GDM1 (cell line): ENCODE data around the gene JUP.

Source experiments
- DNase-seq: peaks from one replicate; lab custom pipeline; 2025; lab: John Stamatoyannopoulos, UW

Gene JUP

DNA sequence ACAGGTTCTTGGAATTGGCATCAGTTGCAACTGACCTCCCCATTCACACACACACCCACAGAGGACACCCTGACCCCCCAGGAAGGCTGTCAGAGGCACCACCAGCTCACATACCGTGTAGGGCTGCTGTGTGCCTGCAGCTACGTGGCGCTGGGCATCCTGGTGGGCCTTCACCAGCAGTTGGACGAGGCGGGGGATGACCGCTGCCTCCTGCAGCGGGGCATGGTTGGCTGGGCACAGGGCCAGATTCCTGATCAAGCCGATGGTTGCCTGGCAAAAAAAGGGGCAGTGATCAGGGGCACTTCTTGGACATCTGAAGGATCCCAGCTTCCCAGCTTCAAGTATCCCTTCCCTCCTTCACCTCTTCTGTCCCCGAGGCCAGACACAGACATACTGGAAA lies 27.9 kb downstream of the JUP start:
- DNase-seq: no peak

DNA sequence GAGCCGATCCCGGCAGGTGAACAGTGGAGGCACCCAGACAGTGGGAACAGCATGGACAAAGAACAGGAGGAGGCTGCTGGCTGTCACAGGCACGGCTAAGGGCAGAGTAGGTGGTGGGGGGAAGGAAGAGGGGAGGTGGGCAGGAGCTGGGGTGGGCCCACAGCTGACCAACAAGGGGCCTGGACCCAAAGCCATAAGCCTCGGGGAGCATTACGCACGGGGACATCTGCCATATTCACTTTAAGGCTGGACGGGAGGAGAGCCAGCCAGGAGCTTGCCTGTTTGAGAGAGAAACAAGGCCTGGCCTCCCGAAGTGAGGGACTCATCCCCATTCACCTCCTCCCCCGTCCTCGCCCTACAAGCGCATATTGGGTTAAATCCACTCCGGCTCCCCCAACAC lies 32.4 kb downstream of the JUP start:
- no peak for DNase-seq

DNA sequence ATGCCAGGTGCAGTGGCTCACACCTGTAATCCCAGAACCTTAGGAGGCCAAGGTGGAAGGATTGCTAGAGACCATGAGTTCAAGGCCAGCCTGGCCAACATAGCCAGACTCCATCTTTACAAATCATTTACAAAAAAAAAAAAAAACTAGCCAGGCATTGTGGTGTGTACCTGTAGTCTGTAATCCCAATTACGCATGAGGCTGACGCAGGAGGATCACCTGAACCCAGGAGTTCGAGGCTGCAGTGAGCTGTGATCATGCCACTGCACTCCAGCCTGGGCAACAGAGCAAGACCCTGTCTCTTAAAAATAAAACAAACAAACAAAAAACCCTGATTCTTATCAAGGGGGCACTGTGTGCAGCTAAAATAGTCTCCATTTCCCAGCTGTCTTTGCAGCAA lies 35.2 kb downstream of the JUP start:
- no peak for DNase-seq

DNA sequence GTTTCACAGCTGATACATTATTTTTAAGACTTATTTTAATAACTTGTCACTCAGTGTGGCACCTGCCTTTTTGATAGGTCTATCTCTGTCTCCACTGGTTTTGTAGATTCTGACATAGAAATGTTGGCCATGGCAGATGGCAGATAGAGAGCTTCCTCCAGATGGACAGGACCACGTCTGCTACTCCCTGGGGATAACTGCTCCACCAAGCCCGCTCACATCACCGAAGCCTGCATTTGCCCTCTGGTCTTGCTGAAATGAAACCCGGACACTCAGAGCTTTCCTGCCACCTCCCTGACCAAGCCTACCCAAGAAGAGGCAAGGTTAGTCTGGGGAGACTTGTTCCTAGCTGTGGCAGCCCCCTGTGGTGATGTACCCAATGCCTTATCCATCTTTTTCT lies 35.6 kb downstream of the JUP start:
- no peak for DNase-seq

DNA sequence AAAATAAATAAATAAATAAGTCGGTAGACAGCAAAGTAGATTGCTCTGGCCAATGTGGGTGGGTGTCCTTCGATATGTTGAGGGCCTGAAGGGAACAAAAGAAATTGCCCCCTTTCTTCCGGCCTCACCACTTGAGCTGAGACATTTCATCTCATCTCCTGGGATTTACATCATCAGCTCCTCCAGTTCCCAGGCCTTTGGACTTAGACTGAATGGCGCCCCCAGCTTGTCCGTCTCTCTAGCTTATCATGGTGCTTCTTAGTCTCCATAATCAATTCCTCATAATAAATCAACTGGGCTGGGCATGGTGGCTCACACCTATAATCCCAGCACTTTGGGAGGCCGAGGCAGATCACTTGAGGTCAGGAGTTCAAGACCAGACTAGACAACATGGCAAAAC lies 38.2 kb downstream of the JUP start:
- no peak for DNase-seq

DNA sequence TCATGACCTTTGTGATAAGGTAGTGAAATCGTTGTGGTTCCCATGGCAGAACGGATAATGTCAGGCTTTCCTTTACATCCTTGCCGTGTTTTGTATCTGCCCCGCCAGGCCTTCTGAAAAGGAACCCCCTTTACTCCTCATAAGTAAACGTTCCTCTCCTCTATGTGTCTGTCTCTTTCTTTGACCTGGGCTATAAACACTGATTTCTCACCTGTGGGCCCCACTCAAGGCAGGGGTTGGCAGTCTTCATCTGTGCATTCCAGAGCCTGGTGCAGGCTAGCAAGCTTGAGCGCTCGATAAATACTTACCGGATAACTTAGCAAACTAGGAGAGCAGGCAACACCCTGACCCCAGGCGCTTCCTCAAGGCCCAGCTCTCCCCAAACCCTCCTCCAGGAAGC lies 44.8 kb downstream of the JUP start:
- no peak for DNase-seq

DNA sequence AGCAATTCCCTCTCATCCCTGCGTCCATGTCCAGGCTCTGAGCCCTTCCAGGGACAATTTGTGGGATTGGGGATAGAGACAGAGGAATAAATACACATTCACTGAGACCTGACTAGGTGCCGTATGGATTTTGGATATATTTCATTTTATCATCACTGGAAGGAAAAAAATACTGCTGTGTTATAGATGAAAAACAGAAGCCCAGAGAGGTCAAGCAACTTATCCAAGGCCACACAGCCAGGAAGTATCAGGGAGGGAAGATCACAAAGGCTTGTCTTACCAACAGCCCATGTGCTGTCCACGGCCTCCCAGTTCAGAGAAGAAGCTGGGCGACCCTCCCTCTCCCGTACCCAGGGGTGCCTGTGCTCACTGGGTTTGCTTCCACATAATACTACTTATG lies 46.0 kb downstream of the JUP start:
- DNase-seq: no peak

DNA sequence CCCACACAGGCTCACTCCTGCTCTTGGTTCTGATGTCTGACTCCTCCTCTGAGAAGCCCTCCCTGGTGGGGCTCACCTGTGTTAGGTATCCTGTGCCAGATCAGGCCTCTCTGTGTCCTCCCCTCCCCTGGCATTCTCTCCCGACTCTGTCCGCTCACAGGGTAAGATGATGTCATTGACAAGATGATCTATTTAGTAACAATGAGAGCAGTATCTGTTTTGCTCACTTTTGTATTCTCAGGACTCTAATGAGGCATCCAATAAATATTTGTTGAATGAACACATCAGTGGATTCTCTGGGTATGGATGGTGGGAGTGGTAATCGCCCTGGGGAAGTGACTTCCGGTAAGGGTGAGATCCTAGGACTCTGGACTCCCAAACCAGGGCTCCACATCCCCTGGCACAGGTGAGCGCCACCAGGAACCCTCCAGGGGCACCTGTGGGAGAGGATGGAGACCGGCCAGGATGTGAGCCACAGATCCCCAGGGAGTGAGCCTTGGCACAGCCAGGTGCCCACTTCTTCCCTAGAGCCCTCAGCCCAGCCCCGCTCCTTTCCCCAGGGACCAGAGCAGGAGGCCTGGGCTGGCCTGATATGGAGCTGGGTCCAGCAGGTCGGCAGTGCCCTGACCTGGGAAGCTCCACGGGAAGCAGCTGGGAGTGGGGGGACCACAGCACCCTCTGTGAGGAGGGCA lies 46.7 kb downstream of the JUP start:
- DNase-seq: no peak

DNA sequence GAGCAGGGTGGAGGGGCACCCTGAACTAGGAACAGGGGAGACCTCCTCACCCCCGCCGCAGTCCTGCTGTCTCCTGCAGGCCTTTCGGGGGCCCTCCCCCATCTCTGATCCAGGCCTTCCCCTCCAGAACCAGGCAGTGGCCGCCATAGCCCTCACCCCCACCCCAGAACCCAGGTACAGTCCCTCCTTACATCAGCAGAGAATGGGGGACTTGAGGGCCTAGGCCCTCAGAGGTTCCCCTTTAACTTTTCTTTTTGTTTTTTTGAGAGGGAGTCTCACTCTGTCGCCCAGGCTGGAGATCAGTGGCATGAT lies 47.8 kb downstream of the JUP start:
- DNase-seq: no peak

DNA sequence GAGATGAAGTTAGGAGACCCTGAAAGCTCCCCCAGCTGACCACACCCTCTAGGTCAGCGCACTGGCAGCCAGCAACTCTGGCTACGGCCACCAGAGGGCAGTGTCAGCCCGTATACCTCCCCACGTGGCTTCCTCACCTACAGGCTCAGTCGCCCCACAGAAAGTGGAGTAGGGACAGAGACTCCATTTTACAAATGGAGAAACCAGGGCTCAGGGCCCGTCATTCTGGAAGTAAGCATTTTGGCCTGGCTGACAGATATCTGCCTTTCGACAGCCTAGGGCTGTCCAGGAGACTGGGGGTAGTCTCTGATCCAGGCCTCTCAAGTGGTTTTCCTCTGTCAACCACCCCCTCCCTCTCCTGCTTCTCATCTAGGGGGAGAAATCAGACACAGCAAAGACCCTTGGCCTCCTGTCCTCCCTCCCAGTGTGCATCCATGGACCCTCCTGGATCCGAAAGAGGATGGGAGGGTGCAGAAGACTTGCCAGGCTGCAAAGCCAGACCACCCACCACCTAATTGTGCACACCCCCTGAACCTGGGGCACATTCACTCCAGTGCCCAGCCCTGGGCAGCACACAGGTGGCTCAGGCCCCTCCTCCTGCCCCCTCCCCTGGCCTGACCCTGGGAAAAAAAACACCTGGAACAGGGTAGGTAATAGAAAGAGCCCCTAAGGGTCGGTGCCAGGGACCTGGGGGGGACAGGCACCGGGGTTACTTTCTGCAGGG lies 48.3 kb downstream of the JUP start:
- DNase-seq: peak; percentile 72

DNA sequence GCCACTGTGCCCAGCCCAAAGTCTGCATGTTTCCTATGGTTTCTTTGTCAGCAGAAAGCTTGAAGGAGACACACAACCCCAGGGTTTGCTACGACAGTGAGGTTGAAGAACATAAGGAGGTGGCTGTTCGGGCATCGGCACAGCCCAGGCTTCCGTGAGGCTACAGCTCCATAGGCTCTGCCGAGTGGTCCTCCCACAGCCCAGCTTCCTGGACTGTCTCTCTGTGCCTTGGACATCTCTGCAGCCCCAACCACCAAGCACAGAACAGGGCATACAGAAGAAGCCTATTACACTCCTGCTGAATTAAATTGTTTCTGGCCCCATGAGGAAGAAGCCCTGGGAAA lies 48.9 kb downstream of the JUP start:
- DNase-seq: no peak

DNA sequence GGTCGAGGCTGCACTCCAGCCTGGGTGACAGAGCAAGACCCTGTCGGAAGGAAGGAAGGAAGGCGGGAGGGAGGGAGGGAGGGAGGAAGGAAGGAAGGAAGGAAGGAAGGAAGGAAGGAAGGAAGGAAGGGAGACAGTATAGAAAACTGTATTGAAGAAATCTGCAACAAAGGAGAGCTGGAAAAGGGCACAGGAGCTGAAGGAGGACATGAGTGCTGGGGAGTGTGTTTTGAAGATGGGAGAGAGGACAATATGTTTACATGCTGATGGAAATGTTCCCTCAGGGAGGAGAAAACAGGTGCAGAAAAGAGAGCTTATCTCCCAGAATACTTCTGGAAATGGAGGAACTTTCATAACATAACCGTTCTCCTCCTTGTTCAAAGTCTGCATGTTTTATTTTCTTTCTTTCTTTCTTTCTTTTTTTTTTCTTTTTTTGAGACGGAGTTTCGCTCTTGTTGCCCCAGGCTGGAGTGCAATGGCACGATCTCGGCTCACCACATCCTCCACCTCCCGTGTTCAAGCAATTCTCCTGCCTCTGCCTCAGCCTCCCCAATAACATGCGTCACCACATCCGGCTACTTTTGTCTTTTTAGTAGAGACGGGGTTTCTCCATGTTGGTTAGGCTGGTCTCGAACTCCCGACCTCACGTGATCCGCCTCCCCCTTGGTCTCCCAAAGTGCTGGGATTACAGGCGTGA lies 49.4 kb downstream of the JUP start:
- DNase-seq: no peak

DNA sequence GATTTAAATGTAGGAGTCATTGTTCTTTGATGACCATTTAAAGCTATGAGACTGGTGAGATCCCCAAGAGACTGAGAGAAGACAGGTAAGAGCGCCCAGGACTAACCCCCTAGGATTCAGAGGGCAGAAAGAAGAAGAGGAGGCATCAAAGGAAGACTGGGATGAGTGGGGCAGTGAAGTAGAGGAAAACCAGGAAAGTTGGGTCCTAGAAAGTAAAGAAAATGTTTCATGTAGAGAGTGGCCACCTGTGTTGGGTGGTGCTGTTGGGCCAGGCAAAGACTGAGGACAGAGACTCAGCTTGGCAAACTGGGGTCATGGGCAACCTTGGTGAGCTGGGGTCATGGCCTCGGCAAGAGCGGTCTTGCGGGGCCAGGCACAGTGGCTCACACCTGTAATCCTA lies 50.8 kb downstream of the JUP start:
- no peak for DNase-seq

DNA sequence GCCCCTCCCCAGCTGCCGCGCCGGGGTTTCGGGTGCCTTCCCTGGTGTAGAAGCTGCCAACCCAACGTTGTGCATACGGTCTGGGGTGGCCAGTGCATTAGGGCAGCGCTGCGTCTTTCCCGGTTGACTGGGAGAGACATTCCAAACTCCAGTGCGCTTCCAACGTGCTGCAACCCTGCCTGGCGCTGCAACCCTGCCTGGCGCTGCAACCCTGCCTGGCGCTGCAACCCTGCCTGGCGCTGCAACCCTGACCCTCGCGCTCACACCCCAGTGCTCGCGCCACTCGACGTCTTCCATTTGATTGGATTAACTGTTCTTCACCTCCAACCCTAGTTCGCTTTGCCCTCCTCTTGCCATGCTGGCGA lies 51.6 kb downstream of the JUP start:
- no peak for DNase-seq

DNA sequence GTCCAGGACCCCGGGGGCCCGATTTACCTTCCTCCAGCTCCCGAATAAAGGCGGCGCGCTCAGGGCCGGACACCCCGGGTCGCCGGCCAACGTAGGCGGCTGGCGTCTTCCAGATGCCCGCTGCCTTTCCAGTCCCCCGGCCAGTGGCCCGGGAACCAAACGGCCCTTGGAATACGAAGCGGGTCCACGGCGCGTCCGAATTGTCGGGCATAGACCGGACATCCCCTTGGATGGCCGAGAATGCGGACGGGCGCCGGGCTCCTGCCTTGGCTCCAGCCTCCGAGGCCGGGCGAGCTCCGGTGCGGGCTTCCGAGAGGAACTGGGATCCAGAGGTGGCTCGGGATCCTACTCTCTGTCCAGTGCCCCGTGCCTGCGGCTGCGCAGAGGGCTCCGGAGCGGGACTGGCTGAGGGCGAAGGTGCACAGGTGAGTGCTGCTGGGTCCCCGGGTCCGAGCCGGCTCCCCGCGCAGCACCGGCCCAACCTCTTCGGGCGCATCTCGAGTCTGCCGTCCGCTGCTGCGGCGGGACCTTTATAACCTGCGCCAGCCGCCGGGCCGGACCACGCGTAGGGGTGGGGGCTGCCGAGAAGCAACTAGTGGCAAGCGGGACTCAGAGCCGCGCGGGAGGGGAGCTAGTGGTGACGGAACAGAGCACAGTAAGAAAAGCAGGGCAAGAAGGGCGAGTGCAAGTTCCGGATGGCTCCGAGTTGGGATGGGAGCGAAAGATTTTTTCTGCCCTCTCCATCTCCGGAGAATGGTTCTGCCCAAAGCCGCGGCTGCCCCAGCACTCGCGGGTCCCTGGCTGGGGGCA lies 52.2 kb downstream of the JUP start, which contains the start of gene HAP1:
TSS of gene HAP1 (minus strand) at position 505 of the 810 bp plus-strand sequence. CDS start at position 496, 9 bp downstream.
- DNase-seq: no peak

DNA sequence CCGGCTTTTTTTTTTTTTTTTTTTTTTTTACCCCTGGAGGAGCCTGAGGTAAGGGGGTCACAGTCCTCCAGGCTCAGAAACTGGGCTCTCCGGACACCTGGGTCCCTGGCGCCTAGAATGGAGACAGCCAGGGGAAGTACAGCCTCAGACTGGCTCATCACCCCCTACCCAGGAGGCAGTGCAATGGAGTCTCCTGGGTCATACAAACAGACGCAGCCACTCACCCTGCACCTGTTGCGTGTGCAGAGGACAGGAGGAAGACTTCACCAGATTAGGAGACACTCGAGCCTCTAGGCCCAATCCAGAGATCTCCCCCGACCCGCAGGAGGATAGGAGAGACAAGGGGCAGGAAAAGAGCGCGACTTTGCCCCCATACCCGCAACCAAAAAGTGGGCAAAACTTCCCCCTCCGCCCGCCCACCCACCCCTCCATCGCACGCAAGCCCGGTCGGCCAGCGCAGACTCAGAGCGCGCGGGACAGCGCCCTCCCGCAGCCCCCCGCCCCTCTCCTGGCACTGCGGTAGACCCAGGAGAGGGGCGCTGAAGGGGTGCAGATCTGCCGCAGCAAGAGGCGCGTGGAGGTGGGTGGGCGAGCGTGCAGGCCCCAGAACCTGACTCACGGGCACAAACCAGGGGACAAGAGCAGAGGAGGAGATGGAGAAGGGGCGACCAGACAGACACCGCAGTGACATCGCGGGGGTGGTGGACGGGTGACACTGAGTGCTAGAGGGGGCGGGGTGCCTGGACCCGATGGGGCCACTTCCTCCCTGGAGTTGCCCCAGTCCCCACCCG lies 53.0 kb downstream of the JUP start:
- no peak for DNase-seq

DNA sequence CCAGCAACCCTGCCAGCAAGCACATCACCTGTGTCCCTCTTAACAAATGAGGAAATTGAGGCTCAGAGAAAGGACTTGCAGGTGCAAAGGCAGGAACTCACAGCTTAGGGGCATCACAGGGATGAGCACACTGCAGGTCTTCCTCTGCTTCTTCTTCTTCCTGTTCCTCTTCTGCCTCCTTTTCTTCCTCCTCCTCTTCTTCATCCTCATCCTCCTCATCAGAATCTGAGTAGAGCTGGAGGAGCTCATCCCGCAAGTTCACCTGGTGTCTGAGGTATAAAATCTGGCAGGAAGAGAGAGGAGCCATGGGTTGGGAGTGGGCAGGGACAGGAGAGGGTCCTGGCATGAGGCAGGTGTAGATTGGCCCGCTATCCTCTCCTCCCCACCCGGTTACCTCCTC lies 54.7 kb downstream of the JUP start:
- DNase-seq: no peak

DNA sequence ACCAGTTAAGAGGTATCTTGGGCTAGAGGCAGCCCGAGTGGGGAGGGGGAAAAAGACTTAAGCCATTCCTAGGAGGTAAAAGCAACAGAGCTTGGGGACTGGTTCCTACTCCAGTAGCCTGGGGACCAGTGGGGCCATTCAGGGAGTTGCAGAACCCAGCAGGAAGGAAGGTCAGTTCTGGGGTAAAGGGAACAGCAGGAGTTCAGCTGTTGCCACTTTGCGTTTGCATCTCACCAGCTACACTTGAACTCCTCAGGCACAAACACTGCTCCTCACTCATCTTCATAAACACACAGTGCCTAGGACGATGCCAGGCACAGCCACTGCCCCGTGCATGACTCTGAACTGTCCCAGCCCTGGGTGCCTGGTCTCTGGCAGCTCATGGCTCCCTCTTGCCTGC lies 56.0 kb downstream of the JUP start:
- DNase-seq: no peak

DNA sequence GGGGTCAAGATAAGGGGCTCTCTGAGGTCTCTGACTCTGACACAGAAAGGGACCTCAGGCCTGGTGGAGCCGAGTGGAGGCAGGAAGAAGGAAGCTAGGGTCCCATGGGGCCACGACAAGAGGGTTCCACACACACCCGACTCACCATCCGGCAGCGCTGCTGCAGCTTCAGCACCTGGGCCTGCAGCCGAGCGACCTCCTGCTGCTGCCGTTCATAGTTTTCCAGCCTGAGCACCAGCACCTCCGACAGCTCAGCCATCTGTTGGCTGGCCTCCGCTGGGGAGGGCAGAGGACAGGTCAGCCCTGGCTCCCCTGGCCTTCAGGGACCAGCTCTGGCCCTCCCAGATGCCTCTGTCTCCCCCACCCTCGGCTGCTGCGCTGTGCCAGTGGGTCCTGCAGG lies 58.5 kb downstream of the JUP start:
- no peak for DNase-seq

DNA sequence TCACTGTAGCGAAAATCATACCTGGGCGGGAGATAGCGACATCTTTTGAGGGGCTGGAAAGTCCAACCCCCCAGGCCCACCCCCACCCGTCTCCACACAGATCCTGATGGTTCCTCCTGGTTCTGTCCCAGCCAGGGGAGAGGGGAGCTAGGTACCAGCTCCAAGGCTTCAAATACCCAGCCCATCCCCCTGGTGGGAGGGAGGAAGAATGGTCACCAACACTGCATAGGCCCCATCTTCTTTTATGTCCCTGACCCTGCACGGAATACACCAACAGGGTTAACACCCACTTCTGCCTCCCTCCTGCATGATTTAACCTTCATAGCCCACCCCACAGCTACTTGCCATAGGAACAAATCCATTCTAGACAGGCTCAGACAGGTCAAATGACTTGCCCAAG lies 61.4 kb downstream of the JUP start:
- no peak for DNase-seq

DNA sequence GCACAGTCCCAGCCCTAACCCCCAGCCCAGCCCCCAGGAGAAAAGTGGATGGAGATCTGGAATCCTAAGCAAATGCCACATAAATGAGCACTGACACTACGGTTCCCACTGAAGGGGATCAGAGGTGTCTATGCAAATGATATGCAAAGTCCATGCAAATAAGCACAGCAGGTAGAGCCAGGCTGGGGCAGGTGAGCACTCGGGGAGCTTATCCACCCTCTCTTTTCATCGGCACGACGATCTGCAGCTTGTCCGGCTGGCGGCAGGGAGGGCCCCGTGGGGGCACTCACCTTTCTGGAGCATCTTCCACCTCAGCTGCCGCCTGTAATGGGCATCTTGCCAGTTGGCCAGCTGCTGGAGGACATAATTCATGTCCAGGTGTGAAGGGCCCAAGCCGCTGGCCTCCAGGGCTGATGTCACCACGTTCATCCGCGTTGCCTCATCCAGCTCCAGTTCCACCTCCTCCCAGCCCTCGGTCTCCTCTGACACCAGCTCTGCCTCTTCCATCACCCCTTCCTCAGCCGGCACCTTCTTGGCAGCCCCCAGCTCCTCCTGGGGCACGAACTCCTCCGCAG lies 61.9 kb downstream of the JUP start:
- DNase-seq: no peak
